Measurements from ENCODE around the gene ZFYVE28. TPM values are rescaled to one million over a fixed set of nuclear protein-coding genes. Genes with fewer than 3 reads are reported as not detected.

The ZFYVE28 gene
- total and polyA plus RNA-seq, 2 of the 8 experiments (the other 6 are each of a cell fraction or from before 2014, with no cell fraction given): 1.7 to 4.9 TPM

GRCh38 chr4:2437475-2438215 is 19.2 kb upstream of the ZFYVE28 start:
- ChIA-PET POLR2A (ENCODE audit: partially characterized antibody) (no interaction called here), CTCF (ENCODE audit: partially characterized antibody) (interaction anchor here (0.6 to 4.2 kb wide), 8 partner anchors 9 to 217 kb away, joined by 3 to 20 read pairs (median 7); no protein-coding TSS in a partner anchor)
- no peaks in the 10 kb centered on the region for H3K27me3 ChIP-seq (replicated peaks in 1 of 4; ENCODE audit: control insufficient read depth in 3 of 4, extremely low read depth in 1 of 4, insufficient read depth in 3 of 4, low read length in 3 of 4)

More at GRCh38 chr4:2437475-2438215, 19.2 kb upstream of the ZFYVE28 start:
- H3K79me1 ChIP-seq (ENCODE audit: low read depth, low read length): no peaks in the 10 kb centered on the region
- 85% methylated on average over 25 of the region's 25 CpGs; no CpG with 5 or more reads in 1 of the 2 experiments for WGBS, 2 experiments (ENCODE audit: extremely low coverage in 1 of 2, insufficient coverage in 1 of 2, insufficient read length in 1 of 2, insufficient replicate concordance in 2 of 2, low coverage in 1 of 2, low lambda C conversion rate in 2 of 2, missing lambda C conversion rate in 1 of 2)
- H2BK12ac ChIP-seq (ENCODE audit: low read depth, low read length): no peak overlapping the region
- no peak for FAIRE-seq
- no peaks in the 10 kb centered on the region for H4K20me1 ChIP-seq (replicated peaks in 1 of 2; ENCODE audit: control insufficient read depth in 1 of 2, insufficient read depth in 2 of 2, low read length in 2 of 2)
- peaks cover 0 to 7% (median 0%) of the 10 kb centered on the region in 4 experiments; a peak in 3 of 7 replicates for H3K4me1 ChIP-seq (replicated peaks in 1 of 4; ENCODE audit: control insufficient read depth in 3 of 4, insufficient read depth in 4 of 4, low read length in 3 of 4)
- H3K27ac ChIP-seq (ENCODE audit: low read depth, low read length): no peak overlapping the region
- H3K4me2 ChIP-seq (ENCODE audit: insufficient read depth in 1 of 2, low read depth in 2 of 2, low read length in 2 of 2): no peak overlapping the region
- H2AFZ ChIP-seq (ENCODE audit: low read length): no peak overlapping the region
- H3K4ac ChIP-seq (replicated peaks; ENCODE audit: insufficient read length, low read depth, low read length): no peak overlapping the region
- no peak for DNase-seq (ENCODE audit: low read depth in 1 of 2, low spot score in 2 of 2)
- no peak overlapping the region for H2BK20ac ChIP-seq (ENCODE audit: low read length)
- H3K9ac ChIP-seq (replicated peaks in 1 of 4; ENCODE audit: extremely low read depth in 1 of 4, low read depth in 3 of 4, low read length in 3 of 4): no peak overlapping the region
- H3K9me3 ChIP-seq (ENCODE audit: insufficient read depth in 2 of 2, low read depth in 1 of 2, low read length in 1 of 2): no peaks in the 10 kb centered on the region
- no peak overlapping the region for H3K14ac ChIP-seq (ENCODE audit: insufficient read length)
- no peak overlapping the region for H2BK15ac ChIP-seq (ENCODE audit: low read length)
- no peak for TF ChIP-seq BRCA1 (IDR thresholded peaks at IDR 0.05; ENCODE audit: low read depth, low read length)
- no peak for TF ChIP-seq SP4 (IDR thresholded peaks at IDR 0.05; ENCODE audit: low read length)
- no peak for TF ChIP-seq CHD1 (IDR thresholded peaks at IDR 0.05; ENCODE audit: low read depth, low read length)
- TF ChIP-seq EP300 (IDR thresholded peaks at IDR 0.05; ENCODE audit: borderline replicate concordance in 1 of 2, low read depth in 2 of 2, low read length in 2 of 2): no peak
- no peak for TF ChIP-seq BACH1 (IDR thresholded peaks at IDR 0.05; ENCODE audit: low read length)
- no peak for TF ChIP-seq TBP (IDR thresholded peaks at IDR 0.05; ENCODE audit: low read depth, low read length)
- H3K79me2 ChIP-seq (ENCODE audit: control insufficient read depth in 1 of 2, insufficient read depth in 2 of 2, low read length in 2 of 2): no peaks in the 10 kb centered on the region
- H4K5ac ChIP-seq (ENCODE audit: insufficient read length, low read depth, low read length): no peak overlapping the region
- H4K91ac ChIP-seq (replicated peaks; ENCODE audit: insufficient read length, low read length): no peak overlapping the region
- no peak overlapping the region for H3K18ac ChIP-seq (ENCODE audit: extremely low read depth, low read length)
- H3K4me3 ChIP-seq (ENCODE audit: extremely low read depth in 1 of 4, insufficient read depth in 2 of 4, low read depth in 3 of 4, low read length in 4 of 4): no peak overlapping the region
- H3K23me2 ChIP-seq (ENCODE audit: low read depth, low read length): no peaks in the 10 kb centered on the region
- no peaks in the 10 kb centered on the region for H3K36me3 ChIP-seq (ENCODE audit: control insufficient read depth in 2 of 4, insufficient read depth in 4 of 4, low read length in 3 of 4)
- no peak overlapping the region; the same call in 1 of the 2 replicates for H2AK5ac ChIP-seq (ENCODE audit: low read depth, low read length)
- H4K8ac ChIP-seq (ENCODE audit: extremely low read depth, insufficient read depth, low read length): peak overlapping the region; percentile 79; the same call in 1 of the 2 replicates
- no peak overlapping the region for H3K56ac ChIP-seq (replicated peaks; ENCODE audit: insufficient read length, low read depth, low read length)
- H2BK120ac ChIP-seq (replicated peaks; ENCODE audit: low read depth, low read length): no peak overlapping the region
- no peak overlapping the region for H3K23ac ChIP-seq (ENCODE audit: insufficient read length)
- H2BK5ac ChIP-seq (ENCODE audit: low read depth, low read length): no peak overlapping the region

All from H1 (cell line).